Measurements from ENCODE around the gene MYLK.
"Not testable (repeated sequence)": the region's sequence is repeated elsewhere in the genome, so short reads cannot be mapped to it uniquely, and the experiment has no call there.

- not testable (repeated sequence) for TF ChIP-seq GABPA (IDR thresholded peaks at IDR 0.05; ENCODE audit: low read depth); CTCF (IDR thresholded peaks at IDR 0.05; ENCODE audit: insufficient read depth, low read length)
Measured at GRCh38 chr3:123890162-123890561, 6.0 kb upstream of the MYLK start.

Measured in HL-60 (cell line).